Medulla oblongata (tissue), 1 donor: ENCODE results near the gene TNN.

Experiments used
- DNase-seq: peaks from one replicate; pipeline ENCODE4 v3.0.0-alpha.2; 2015; ENCODE audit errors: extremely low spot score

The TNN gene

DNA sequence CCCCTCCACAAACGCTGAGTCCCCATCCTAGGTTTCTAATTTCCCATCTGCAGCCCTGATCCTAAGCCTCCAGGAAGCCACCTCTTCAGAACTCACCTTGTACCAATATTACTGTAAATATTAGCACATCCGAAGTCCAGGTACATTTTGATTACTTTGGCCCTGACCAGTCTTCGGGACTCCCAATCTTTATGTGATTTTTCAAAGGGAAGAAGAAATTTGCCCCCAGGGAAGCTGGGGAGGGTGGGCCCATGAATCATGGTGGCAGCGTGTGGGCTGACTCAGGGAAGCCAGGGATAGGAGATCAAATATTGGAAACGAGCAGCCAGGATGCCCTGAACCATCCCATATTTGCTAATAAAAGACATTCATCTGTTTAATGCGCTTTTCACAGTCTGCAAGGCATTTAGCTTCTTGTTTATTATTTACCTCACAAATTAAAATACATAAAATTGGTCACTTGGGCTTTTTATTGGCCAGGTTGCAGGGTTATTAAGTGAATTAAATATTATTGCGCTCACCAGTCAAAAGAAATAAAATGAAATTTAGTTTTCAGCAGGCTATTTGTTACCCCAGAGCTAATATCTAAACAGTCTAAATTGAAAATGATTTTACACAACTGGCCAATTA, 78.4 kb downstream of the TNN start:
- no peak for DNase-seq

- DNase-seq: peak; percentile 59
These were observed 79.0 kb downstream of the TNN start for GRCh38 chr1:175146529-175147213.

GRCh38 chr1:175147569-175147968, 79.9 kb downstream of the TNN start:
- DNase-seq: no peak

GRCh38 chr1:175148068-175148467, 80.4 kb downstream of the TNN start:
- no peak for DNase-seq

DNA sequence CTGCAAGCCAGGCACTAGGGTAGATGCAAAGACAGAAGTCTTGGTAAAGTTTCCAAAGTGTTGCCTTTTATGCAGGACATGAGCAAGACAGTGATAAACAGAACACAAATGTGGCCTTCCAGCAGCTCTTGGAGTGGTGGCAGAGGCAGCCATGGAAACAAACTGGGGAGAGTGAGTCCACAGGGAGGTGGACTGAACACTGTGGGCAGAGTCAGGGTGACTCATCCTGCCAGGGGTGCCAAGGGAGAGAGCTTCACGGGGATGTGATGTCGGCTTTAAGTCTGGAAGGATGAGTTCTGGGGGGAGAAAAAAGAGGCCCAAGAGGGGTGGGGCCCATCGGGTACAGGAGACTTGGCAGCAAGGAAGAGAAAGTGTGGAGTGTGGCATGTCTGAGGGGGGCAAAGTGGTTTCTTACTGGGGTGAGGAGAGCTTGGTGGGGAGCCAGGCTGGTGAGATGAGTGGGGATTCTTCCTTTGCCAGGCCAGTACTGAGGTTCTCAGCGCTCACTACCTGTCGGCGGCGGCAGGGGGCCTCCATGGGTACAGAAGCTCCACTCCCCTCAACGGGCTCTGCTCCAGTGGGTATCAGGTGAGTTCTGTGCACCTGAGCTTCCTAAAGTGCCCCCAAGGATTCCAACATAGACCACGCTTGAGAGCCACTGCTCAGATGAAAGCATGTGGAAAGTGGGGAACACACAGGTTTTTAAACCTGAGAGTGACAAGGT, 83.1 kb downstream of the TNN start:
- DNase-seq: peak; percentile 23

DNA sequence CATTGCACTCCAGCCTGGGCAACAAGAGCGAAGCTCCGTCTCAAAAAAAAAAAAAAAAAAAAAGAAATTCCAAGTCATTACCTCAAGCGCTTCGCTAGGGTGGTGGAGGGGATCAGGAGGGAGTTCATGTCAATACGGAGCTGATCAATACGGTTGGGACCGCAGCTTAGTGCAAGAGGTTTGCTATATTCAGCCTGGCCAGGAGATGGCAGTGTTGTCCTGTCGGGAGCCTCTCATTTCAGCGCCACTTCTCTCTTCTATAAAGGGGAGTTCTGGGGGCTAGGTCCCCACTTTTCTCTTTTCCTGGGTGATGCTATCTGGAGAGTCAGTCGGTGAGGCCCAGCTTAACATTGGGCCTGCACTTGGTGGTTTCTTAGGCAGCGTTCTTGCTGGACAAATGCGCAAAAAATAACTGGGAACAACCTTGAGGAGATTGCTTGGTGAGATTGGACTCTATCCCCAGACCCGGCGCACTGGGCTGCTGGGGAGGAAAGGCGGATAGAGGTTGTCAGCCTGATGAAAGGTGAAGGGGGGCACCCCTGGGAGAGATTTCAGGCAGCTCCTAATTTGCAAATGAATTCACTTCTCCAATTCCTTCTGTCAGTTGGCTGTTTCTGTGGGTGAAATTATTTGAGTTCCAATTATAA, 84.5 kb downstream of the TNN start:
- DNase-seq: peak; percentile 64

GRCh38 chr1:175154629-175155472, 87.2 kb downstream of the TNN start:
- peak; percentile 79 for DNase-seq

DNA sequence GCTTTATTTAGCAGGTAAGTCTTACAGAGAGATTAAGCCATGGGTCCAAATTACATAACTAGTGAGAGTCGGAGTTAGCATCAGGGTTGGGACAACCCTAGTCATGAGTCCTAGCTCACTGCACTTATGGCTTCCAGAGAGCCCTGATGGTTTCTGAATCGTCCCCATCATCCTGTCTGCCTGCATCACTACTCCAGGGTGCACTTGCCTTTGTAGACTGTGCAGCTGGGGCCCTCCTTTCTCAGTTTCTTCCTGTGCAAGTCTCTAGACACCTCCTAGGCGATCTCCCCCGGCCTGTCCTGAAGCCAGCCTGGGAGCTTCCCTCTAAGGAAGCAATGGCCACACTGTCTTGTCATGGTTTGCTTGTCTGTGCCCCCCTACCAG, 87.8 kb downstream of the TNN start:
- no peak for DNase-seq

- no peak for DNase-seq
These were observed 88.3 kb downstream of the TNN start for GRCh38 chr1:175155936-175156335.

DNA sequence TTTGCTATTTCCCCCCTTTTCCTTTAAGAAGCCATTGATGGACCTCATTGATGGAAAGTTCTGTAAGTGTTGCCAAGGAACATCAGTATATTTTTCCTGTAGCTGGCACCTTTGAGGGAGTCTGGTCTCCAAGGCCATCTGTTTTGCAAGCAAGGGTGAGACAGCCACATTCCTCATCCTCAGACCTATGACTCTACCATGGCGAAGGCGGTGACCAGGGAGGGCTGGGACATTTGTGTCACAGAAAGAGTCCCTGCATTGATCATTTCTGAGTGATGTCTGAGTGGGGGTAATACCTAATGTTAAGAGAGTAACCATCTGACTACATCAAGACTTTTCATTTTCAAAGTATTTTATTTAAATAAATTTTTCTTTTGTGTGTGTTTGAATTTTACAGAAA, 89.6 kb downstream of the TNN start:
- DNase-seq: no peak

DNA sequence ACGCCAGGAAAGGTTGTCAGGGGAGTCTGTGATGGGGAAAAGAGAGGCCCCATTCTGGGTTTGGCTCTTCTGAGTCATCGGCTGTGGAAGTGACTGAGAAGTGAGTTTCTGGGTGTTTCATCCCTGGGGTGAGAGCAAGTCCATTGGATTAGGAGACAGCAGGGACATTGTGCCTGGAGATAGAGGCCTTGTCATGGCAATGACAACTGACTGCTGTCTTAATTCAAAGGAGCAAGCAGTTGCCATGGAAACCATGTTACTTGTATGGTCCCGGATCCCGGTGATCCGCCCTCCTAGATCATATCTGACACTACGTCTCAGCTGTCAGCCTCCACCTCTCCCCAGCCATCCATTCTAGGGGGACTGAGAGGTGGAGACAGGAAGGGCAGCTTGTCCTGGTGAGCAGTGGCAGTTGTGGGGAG, 90.5 kb downstream of the TNN start:
- DNase-seq: no peak

DNA sequence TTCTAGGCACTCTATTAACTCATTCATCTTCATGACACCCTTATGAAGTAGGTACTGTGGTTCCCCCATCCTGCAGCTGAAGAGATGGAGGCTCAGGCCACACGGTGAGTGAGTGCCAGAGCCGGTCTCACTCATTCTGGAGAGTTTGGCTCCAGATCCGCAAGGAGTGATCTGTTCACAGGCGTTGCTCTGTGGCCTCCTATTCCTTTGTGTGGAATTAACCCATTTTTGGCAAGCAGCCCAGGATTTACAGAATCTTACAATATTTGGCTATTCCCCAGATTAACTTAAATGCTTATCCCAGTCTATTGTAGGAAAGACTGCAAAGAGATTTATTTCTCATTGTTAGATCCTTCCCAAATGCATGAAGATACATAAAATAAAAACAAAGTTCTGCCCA, 95.3 kb downstream of the TNN start:
- DNase-seq: no peak

DNA sequence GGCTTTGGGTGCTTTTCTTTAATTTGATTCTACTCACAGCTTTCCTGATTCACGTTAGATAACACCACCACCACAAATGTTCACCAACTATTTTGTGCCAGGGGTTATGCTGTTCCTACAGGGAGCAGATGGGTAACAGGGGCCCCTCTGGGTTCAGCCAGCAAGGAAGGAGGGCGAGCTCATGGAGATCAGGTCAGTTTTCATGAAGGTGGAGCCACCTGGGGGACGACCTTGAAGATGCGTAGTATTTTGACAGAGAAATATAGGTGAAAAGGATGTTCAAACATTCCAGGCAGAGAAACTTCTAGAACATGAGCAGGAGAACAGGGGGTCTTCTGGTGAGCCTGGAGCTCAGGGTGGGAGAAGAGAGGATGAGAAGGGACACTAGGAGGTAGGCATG, 96.1 kb downstream of the TNN start:
- DNase-seq: no peak

GRCh38 chr1:175164751-175165150, 97.1 kb downstream of the TNN start:
- DNase-seq: no peak

- DNase-seq: no peak
These were observed 99.1 kb downstream of the TNN start for GRCh38 chr1:175166746-175167145.

- DNase-seq: no peak
These were observed 100.2 kb downstream of the TNN start for GRCh38 chr1:175167861-175168260.

- DNase-seq: no peak
These were observed 101.1 kb downstream of the TNN start for GRCh38 chr1:175168782-175169181.

- DNase-seq: no peak
These were observed 101.8 kb downstream of the TNN start for GRCh38 chr1:175169286-175170018.

- DNase-seq: no peak
These were observed 103.6 kb downstream of the TNN start for GRCh38 chr1:175171036-175171913.

DNA sequence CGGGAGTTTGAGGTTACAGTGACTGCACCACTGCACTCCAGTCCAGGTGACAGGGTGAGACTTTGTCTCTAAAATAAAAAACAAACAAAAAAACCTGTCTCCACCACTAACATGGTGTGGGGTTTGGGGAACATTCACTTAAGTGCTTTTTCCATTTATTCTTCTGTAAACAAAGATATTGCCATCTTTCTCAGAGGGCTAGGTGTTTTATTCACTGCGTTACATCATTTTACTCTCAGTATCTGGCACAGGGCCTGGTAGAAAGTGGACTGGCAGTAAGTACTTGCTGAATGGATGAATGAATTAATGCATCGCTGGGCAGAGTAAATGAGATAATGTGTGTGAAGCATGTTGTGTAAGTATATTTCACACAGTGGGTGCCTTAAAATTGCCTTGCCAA, 104.9 kb downstream of the TNN start:
- DNase-seq: no peak
